Hepatocyte (in vitro differentiated cells): ENCODE results near the gene MEOX2.

Experiments
- CTCF ChIP-seq: fragments of 200-600 bp; sonication (generic); IDR thresholded peaks from 2 replicates; pipeline ENCODE4 v1.5.1; 2016; ENCODE audit warnings: antibody characterized with exemption, mild to moderate bottlenecking; ENCODE audit not compliant: poor library complexity
- EZH2 ChIP-seq: fragments of 200-600 bp; sonication (generic); IDR thresholded peaks from 2 replicates; pipeline ENCODE4 v1.6.1; 2016; ENCODE audit warnings: antibody characterized with exemption, mild to moderate bottlenecking, borderline replicate concordance
- EZH2phosphoT487 ChIP-seq: fragments of 200-600 bp; sonication (generic); IDR thresholded peaks from one replicate; pipeline ENCODE4 v1.6.1; 2018; ENCODE audit warnings: antibody characterized with exemption, mild to moderate bottlenecking, low read depth, moderate library complexity; ENCODE audit not compliant: unreplicated experiment, severe bottlenecking

- TF ChIP-seq CTCF: no peak
- TF ChIP-seq EZH2phosphoT487: no peak
- TF ChIP-seq EZH2: no peak
These were observed 105.7 kb downstream of the MEOX2 start for GRCh38 chr7:15580604-15581351.
